HL-60/S4 treated with retinoic acid at 250 ng/mL for 4 days and 3 days (cell line): ENCODE measurements around the gene SCPEP1.
"Not testable (repeated sequence)": the region's sequence is repeated elsewhere in the genome, so short reads cannot be mapped to it uniquely, and the experiment has no call there.

Experiments
- in situ Hi-C: fragments of 300-500 bp; cut with MboI; formaldehyde crosslinking; loops from 2 replicates; pipeline ENCODE4 v1.7.0; 2022; ENCODE audit warnings: low sequenced_read_pairs

The SCPEP1 gene

GRCh38 chr17:56960596-56961538, 17.1 kb upstream of the SCPEP1 start, which contains the start of gene COIL:
Gene COIL, minus strand, starts transcription at chr17:56961050. Its CDS starts 31 bp downstream, at chr17:56961019.
- in situ Hi-C loops, result no loop called here

DNA sequence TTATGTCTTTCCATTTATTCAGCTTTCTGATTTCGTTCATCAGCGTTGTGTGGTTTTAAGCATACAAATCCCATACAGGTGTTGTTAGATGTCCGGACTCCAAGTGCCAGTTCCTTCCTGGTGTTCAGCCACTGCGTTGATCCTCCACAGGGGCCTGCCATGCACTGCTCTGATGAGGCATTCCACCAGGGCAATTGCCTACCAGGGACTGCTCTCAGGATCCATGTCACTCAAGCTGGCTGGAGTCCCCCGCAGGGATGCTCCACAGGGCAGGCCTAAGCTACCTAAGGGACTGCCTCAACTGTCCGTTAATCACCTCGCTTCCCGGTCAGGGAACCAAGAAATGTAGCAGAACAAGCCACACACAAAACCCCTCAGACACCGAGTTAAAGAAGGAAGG, 12.7 kb upstream of the SCPEP1 start:
- in situ Hi-C loops, result not testable (repeated sequence)

GRCh38 chr17:56965681-56966080, 12.2 kb upstream of the SCPEP1 start:
- in situ Hi-C loops, result not testable (repeated sequence)

DNA sequence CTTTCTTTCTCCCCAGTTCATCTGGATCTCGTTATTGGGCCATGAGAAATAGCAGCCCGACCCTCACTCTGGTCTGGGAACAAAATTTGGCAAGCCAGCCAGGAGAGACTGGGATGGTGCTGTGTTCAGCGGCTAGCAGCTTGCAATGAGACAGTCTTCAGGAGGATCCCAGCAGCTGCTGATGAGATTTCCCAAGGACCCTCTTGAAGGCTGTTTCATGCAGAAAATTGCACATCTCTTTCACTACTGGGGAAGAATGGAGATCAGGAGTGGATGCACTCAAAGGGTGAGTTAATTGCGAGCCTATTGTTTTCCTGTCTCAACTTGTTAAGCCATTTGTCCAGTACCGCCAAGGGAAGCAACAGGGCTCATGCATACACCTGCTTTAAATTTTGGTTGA, 11.6 kb upstream of the SCPEP1 start:
- in situ Hi-C loops, result no loop called here

DNA sequence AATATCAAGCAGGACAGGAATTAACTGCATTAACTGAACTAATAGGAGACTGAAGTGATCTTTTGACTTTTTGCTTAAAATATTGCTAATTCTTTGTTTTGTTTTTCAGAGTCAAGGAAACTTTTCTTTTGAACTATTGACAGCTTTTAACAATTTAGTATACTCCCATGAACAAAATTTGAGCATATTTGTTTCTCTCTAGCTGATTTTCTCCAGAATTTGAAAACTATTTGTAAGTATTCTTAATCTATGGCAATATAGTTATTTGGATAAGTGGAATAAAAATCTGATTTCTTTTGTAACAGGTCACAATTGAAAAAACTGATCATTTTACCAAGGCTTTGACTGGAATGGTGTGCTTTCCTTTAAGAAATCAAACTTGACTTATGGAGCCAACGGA, 7.0 kb upstream of the SCPEP1 start:
- in situ Hi-C loops, result no loop called here

DNA sequence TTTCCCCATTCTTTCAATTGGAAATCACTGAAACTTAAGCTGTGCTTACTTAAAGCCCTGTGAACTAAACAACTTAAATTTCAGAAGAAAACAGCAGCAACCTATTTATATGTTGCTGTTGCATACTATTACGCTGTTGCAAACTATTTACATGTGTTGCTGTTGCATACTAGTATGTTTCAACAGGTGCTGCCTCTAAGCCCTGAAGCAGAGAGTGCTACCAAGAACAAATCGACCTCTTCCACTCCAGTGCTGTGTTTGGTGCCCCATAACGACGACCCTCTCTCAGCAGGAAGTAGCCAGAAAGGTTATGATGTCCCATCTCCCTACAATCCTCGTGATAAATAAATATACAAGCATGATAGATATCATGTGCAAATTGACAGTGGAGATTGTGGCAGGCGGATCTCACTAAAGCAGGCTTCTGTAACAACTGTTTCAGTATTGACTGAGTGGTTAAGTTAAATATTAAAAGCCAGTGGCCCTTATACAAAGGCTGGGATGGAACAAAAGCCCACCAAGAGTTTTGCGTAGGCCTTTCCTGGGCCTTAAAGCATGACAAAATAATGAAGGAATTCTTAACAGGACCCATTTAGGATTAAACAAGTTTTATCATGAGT, 5.7 kb upstream of the SCPEP1 start:
- in situ Hi-C loops, result no loop called here

GRCh38 chr17:56973520-56973919, 4.4 kb upstream of the SCPEP1 start:
- in situ Hi-C loops, result no loop called here

- in situ Hi-C loops, result no loop called here
Measured at GRCh38 chr17:56974055-56974454, 3.9 kb upstream of the SCPEP1 start.

- in situ Hi-C loops, result no loop called here
Measured at GRCh38 chr17:56975656-56976055, 2.3 kb upstream of the SCPEP1 start.

DNA sequence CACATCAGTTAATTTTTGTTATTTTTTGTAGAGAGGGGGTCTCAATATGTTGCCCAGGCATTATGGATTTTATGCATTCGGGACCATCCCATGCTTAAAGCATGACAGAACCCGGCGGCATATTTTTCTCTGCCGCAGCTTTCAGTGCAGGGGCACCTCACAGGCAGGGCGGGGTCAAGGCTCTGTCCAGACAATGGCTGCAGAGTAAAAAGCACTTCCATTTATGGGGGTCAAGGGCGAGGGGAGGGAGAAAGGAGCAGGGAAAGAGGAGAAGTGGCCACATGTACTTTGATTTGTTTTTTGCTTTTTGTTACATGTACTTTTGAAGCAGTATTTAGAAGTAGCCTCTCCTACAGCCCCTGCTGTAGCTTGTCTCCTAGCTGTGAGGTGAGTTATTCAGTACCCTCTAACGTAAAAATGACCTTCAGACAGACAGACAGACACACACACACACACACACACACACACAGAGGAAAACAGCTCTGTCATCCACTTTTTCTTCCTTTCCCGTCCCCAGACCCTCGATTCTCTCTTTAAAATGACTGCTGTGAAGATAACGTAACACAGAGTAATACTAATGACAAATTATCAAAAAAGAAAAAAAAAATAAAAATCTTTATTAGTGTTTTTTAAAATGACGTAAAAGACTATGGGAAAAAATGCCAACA, 856 bp upstream of the SCPEP1 start:
- in situ Hi-C loops, result no loop called here

GRCh38 chr17:56978441-56979090, 635 bp downstream of the SCPEP1 start:
- in situ Hi-C loops, result no loop called here

- in situ Hi-C loops, result no loop called here
Measured at GRCh38 chr17:56979091-56979480, 1.2 kb downstream of the SCPEP1 start.

GRCh38 chr17:56980526-56980925, 2.6 kb downstream of the SCPEP1 start:
- in situ Hi-C loops, result not testable (repeated sequence)

- in situ Hi-C loops, result no loop called here
Measured at GRCh38 chr17:56982312-56982711, 4.4 kb downstream of the SCPEP1 start.

DNA sequence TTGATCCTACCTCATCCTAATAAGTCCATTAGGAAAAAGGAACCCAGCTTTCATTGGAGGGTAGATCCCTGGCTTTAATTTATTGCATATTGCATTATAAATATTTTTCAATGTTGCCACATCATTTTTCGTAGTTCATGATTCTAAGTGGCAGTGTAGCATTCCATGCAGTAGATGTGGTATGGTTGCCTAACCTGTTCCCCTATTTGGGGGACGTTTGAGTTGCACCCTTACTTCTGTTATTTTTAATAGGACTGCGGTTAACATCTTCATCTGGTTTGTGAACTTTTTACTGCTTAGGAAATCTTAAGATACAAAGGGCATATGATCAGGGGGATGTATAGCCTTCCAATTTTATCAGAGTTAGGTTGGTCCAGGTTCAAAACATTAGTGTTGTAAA, 5.4 kb downstream of the SCPEP1 start:
- in situ Hi-C loops, result no loop called here

- in situ Hi-C loops, result no loop called here
Measured at GRCh38 chr17:56985371-56986162, 7.6 kb downstream of the SCPEP1 start.

DNA sequence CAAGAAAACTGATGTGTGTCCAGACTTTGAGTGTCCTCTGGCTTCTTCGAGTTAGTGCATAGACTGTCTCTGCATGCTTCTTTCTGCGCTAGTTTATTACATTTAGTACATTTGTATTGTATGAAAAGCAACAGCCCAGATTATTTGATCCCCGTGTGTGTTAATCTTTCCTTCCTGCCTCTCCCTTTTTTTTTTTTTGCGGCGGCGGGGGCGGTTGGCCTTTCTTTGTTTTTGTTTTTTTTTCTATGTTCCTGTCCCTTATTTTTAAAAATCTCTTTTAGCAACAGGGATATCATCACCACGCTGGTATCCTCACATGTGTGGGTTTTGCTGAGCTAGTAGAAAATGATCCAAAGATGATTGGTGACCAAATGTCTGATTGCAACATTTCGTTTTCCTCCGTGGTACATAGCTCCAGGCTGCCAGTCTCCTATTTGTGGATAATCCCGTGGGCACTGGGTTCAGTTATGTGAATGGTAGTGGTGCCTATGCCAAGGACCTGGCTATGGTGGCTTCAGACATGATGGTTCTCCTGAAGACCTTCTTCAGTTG, 9.4 kb downstream of the SCPEP1 start:
- in situ Hi-C loops, result no loop called here

DNA sequence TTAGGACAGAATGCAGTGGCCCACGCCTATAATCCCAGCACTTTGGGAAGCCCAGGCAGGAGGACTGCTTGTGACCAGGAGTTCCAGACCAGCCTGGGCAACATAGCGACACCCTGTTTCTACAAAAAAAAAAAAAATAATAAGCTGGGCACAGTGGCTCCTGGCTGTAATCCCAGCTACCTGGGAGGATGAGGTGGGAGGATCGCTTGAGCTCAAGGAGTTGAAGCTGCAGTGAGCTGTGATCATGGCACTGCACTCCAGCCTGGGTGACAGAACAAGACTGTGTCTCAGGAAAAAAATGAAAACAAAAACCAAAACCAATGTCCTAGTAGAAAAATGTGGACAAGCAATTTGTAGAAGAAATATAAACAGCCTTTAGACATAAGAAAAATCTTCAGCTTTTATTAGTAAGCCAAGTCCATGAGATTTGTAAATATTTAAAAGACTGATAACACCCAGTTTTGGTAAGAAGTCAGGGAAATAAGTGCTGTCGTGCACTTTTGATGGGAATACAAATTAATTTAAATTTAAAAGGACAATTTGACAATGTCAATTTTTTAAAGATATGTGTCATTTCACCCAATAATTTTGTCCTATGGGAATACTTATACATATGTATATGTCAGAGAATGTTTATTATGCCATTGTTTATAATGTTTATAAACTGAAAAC, 11.1 kb downstream of the SCPEP1 start:
- in situ Hi-C loops, result no loop called here

DNA sequence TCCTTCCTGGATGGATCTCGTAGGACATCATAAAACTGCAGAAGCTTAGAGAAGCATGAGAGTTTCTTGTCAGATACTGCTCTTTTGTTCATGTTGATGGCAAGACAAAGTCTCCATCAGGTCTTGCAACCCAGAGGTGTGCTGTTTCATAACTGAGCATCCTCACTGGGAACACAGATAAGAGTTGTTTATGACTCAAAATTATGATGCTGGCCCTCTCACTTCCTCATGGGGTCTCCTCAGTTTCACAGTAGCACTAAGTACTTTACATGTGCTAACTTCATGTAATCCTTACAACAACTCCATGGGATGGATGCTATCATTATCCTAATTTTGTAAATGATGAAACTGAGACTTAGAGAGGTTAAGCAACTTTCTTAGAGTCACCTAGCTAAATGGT, 14.4 kb downstream of the SCPEP1 start:
- in situ Hi-C loops, result no loop called here
